Measurements from ENCODE around the gene ARHGAP40. TPM values are rescaled to one million over a fixed set of nuclear protein-coding genes. Genes with fewer than 3 reads are reported as not detected.

Gene ARHGAP40
- total and polyA plus RNA-seq, 2 donors (not counting 3 experiments of a cell fraction or from before 2014, with no cell fraction given) = 0.18 to 0.20 TPM

GRCh38 chr20:38631155-38632022, 29.8 kb downstream of the ARHGAP40 start:
- Histone ChIP-seq H3K9me1 (replicated peaks; ENCODE audit: control insufficient read depth, extremely low read depth, insufficient read depth, low read length) (no peaks in the 10 kb centered on the region), H3K27ac (ENCODE audit: insufficient read depth, low read depth, low read length) (no peak overlapping the region), H3K9me3 (replicated peaks; ENCODE audit: control insufficient read depth, insufficient read depth, low read length) (no peaks in the 10 kb centered on the region), H3K4me1 (ENCODE audit: control insufficient read depth, extremely low read depth, insufficient read depth, low read length) (no peaks in the 10 kb centered on the region), H3K36me3 (ENCODE audit: control insufficient read depth in 2 of 2, extremely low read depth in 1 of 2, insufficient read depth in 2 of 2, low read length in 2 of 2) (no peaks in the 10 kb centered on the region), H3K4me2 (ENCODE audit: insufficient read depth, low read length) (no peak overlapping the region), H3K27me3 (ENCODE audit: control insufficient read depth in 2 of 2, insufficient read depth in 2 of 2, low read length in 2 of 2) (peaks cover 0 to 2% of the 10 kb centered on the region in 2 experiments), H4K20me1 (replicated peaks; ENCODE audit: control insufficient read depth, extremely low read depth, insufficient read depth, low read length) (no peaks in the 10 kb centered on the region), H2AFZ (ENCODE audit: low read depth, low read length) (no peak overlapping the region), H3K9ac (replicated peaks; ENCODE audit: extremely low read depth, insufficient read depth, low read length) (no peak overlapping the region), H3K79me2 (ENCODE audit: control insufficient read depth, insufficient read depth, low read length) (no peaks in the 10 kb centered on the region), H3K4me3 (replicated peaks in 1 of 3; ENCODE audit: insufficient read depth in 1 of 3, low read depth in 1 of 3, low read length in 3 of 3) (no peak overlapping the region)
- BruUV-seq (replicated peaks) = no TSS peak
- FAIRE-seq = no peak
- DNase-seq (ENCODE audit: low read depth, low spot score) = no peak
- dilution Hi-C loops (cut with MboI; ENCODE audit: extremely low pct_ligation_motif_present, low sequenced_read_pairs) = no loop called here
- TF ChIP-seq FOS (IDR thresholded peaks at IDR 0.05; ENCODE audit: borderline replicate concordance, insufficient read depth, low read length) (no peak), MAX (IDR thresholded peaks at IDR 0.05; ENCODE audit: insufficient read depth, insufficient read length) (no peak), POLR2AphosphoS5 (IDR thresholded peaks at IDR 0.05; ENCODE audit: insufficient read depth, low read depth, low read length) (no peak), EZH2 (IDR thresholded peaks at IDR 0.05; ENCODE audit: borderline replicate concordance, low read depth, low read length, severe bottlenecking) (no peak), POLR2A (IDR thresholded peaks at IDR 0.05; ENCODE audit: low read depth, low read length) (no peak), MYC (IDR thresholded peaks at IDR 0.05; ENCODE audit: low read depth, low read length) (no peak), JUN (IDR thresholded peaks at IDR 0.05; ENCODE audit: borderline replicate concordance, insufficient read depth, insufficient read length, low read depth) (no peak), GATA2 (IDR thresholded peaks at IDR 0.05; ENCODE audit: insufficient read depth, insufficient read length, low read depth, low read length) (no peak)
- TF ChIP-seq, protein P1, sequence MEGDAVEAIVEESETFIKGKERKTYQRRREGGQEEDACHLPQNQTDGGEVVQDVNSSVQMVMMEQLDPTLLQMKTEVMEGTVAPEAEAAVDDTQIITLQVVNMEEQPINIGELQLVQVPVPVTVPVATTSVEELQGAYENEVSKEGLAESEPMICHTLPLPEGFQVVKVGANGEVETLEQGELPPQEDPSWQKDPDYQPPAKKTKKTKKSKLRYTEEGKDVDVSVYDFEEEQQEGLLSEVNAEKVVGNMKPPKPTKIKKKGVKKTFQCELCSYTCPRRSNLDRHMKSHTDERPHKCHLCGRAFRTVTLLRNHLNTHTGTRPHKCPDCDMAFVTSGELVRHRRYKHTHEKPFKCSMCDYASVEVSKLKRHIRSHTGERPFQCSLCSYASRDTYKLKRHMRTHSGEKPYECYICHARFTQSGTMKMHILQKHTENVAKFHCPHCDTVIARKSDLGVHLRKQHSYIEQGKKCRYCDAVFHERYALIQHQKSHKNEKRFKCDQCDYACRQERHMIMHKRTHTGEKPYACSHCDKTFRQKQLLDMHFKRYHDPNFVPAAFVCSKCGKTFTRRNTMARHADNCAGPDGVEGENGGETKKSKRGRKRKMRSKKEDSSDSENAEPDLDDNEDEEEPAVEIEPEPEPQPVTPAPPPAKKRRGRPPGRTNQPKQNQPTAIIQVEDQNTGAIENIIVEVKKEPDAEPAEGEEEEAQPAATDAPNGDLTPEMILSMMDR (IDR thresholded peaks at IDR 0.05; ENCODE audit: extremely low read depth in 1 of 2, insufficient read depth in 1 of 2, low read depth in 1 of 2, low read length in 2 of 2) = no peak
- POLR2A ChIA-PET = no interaction called here
- CTCF ChIA-PET = interaction anchor here (1.0 kb wide), 1 partner anchor 10 kb away, joined by 3 read pairs; no protein-coding TSS in a partner anchor
- intact Hi-C loops (cut with micrococcal nuclease) = no loop called here

All from endothelial cell of umbilical vein (primary cell).